Measurements from ENCODE around the gene DFFA.

- TF ChIP-seq, protein P1, sequence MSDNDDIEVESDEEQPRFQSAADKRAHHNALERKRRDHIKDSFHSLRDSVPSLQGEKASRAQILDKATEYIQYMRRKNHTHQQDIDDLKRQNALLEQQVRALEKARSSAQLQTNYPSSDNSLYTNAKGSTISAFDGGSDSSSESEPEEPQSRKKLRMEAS (IDR thresholded peaks at IDR 0.05; ENCODE audit: low read depth), result no peak
- TF ChIP-seq, protein P2, sequence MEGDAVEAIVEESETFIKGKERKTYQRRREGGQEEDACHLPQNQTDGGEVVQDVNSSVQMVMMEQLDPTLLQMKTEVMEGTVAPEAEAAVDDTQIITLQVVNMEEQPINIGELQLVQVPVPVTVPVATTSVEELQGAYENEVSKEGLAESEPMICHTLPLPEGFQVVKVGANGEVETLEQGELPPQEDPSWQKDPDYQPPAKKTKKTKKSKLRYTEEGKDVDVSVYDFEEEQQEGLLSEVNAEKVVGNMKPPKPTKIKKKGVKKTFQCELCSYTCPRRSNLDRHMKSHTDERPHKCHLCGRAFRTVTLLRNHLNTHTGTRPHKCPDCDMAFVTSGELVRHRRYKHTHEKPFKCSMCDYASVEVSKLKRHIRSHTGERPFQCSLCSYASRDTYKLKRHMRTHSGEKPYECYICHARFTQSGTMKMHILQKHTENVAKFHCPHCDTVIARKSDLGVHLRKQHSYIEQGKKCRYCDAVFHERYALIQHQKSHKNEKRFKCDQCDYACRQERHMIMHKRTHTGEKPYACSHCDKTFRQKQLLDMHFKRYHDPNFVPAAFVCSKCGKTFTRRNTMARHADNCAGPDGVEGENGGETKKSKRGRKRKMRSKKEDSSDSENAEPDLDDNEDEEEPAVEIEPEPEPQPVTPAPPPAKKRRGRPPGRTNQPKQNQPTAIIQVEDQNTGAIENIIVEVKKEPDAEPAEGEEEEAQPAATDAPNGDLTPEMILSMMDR (IDR thresholded peaks at IDR 0.05), result no peak
- TF ChIP-seq, protein P3, sequence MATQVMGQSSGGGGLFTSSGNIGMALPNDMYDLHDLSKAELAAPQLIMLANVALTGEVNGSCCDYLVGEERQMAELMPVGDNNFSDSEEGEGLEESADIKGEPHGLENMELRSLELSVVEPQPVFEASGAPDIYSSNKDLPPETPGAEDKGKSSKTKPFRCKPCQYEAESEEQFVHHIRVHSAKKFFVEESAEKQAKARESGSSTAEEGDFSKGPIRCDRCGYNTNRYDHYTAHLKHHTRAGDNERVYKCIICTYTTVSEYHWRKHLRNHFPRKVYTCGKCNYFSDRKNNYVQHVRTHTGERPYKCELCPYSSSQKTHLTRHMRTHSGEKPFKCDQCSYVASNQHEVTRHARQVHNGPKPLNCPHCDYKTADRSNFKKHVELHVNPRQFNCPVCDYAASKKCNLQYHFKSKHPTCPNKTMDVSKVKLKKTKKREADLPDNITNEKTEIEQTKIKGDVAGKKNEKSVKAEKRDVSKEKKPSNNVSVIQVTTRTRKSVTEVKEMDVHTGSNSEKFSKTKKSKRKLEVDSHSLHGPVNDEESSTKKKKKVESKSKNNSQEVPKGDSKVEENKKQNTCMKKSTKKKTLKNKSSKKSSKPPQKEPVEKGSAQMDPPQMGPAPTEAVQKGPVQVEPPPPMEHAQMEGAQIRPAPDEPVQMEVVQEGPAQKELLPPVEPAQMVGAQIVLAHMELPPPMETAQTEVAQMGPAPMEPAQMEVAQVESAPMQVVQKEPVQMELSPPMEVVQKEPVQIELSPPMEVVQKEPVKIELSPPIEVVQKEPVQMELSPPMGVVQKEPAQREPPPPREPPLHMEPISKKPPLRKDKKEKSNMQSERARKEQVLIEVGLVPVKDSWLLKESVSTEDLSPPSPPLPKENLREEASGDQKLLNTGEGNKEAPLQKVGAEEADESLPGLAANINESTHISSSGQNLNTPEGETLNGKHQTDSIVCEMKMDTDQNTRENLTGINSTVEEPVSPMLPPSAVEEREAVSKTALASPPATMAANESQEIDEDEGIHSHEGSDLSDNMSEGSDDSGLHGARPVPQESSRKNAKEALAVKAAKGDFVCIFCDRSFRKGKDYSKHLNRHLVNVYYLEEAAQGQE (IDR thresholded peaks at IDR 0.05; ENCODE audit: low read depth, low read length), result no peak
- TF ChIP-seq SIN3A (IDR thresholded peaks at IDR 0.05; ENCODE audit: borderline replicate concordance, low read depth, low read length), result no peak
Measured at GRCh38 chr1:10480614-10481013, 8.3 kb upstream of the DFFA start.

Measured in SK-N-SH (cell line).